K562 (cell line): ENCODE results near the gene ESPN. TPM values are rescaled to one million over a fixed set of nuclear protein-coding genes. Genes with fewer than 3 reads are reported as not detected.
A peak's percentile ranks its signal among the peaks of the same experiment; 100 is the strongest.

Source experiments
- BHLHE40 ChIP-seq: IDR thresholded peaks from 2 replicates; pipeline ENCODE4 v1.6.1; 2011; ENCODE audit warnings: low read length, improper control_type of control experiment
- ELF1 ChIP-seq: fragments of 200-800 bp; sonication (Bioruptor generic); IDR thresholded peaks from 2 replicates; pipeline ENCODE4 v1.6.1; 2016; ENCODE audit warnings: missing genetic modification characterization, missing compliant biosample characterization
- ELF2 ChIP-seq: fragments of 250-450 bp; sonication (Bioruptor Pico); IDR thresholded peaks from 2 replicates; pipeline ENCODE4 v1.5.0; 2021; ENCODE audit warnings: mild to moderate bottlenecking
- ELF4 ChIP-seq: fragments of 450-650 bp; formaldehyde crosslinking; IDR thresholded peaks from 2 replicates; pipeline ENCODE4 v1.4.0; 2022; ENCODE audit warnings: missing genetic modification characterization
- FOS ChIP-seq: IDR thresholded peaks from 3 replicates; pipeline ENCODE4 v1.6.1; 2011; ENCODE audit not compliant: insufficient read length; ENCODE audit errors: extremely low read depth
- FUS ChIP-seq: fragments of 200-400 bp; formaldehyde crosslinking; optimal IDR thresholded peaks from 2 replicates; pipeline ENCODE3; 2017; ENCODE audit warnings: low read depth, low read length
- HDAC1 ChIP-seq, 2 experiments: fragments of 450-650 bp; IDR thresholded peaks; 2 replicates each; pipeline ENCODE4 v1.6.1; 2016 to 2017; ENCODE audit warnings: inconsistent platforms in 1 of 2, mild to moderate bottlenecking in 1 of 2, moderate library complexity in 1 of 2
- KHSRP ChIP-seq: fragments of 450-650 bp; IDR thresholded peaks from 2 replicates; pipeline ENCODE4 v1.6.1; 2017
- L3MBTL2 ChIP-seq: fragments of 450-650 bp; IDR thresholded peaks from 2 replicates; pipeline ENCODE4 v1.6.1; 2016; ENCODE audit warnings: mild to moderate bottlenecking, moderate library complexity
- PML ChIP-seq: IDR thresholded peaks from 2 replicates; pipeline ENCODE4 v1.6.1; 2012; ENCODE audit warnings: low read length, inconsistent platforms
- POLR2A ChIP-seq: fragments of 450-650 bp; conservative IDR thresholded peaks from 2 replicates; pipeline ENCODE4 v1.6.1; 2016
- POLR3G ChIP-seq: IDR thresholded peaks from 2 replicates; pipeline ENCODE4 v1.6.1; 2011; ENCODE audit not compliant: insufficient read length, insufficient replicate concordance; ENCODE audit errors: extremely low read depth
- RFX5 ChIP-seq: IDR thresholded peaks from 2 replicates; pipeline ENCODE4 v1.6.1; 2011; ENCODE audit warnings: low read depth, mild to moderate bottlenecking, improper control_type of control experiment, low read length
- SMARCA4 ChIP-seq: fragments of 450-650 bp; IDR thresholded peaks from 2 replicates; pipeline ENCODE4 v1.6.1; 2016
- ZBTB1 ChIP-seq: sonication (generic); formaldehyde crosslinking; IDR thresholded peaks from 2 replicates; pipeline ENCODE4 v1.8.1; 2023; ENCODE audit warnings: missing genetic modification reagents, low read depth, mild to moderate bottlenecking, borderline replicate concordance
- ZC3H11A ChIP-seq: IDR thresholded peaks from 2 replicates; pipeline ENCODE4 v1.6.1; 2012; ENCODE audit warnings: low read depth, low read length, improper control_type of control experiment
- ZNF224 ChIP-seq: sonication (generic); formaldehyde crosslinking; IDR thresholded peaks from 2 replicates; pipeline ENCODE4 v1.8.0; 2022; ENCODE audit warnings: mild to moderate bottlenecking, missing genetic modification reagents
- ZNF431 ChIP-seq: sonication (generic); formaldehyde crosslinking; IDR thresholded peaks from 2 replicates; pipeline ENCODE4 v1.8.0; 2022; ENCODE audit warnings: mild to moderate bottlenecking, missing genetic modification reagents
- polyA plus RNA-seq, 8 experiments: library from polyadenylated mRNA; depleted of rRNA in 4 of 8; stranded (reverse) in 5 of 8; unstranded in 3 of 8; fragments of >200 nt; fragmentation: Nextera tagmentation in 2 of 8; fragmentation: Illumina TruSeq in 1 of 8; extraction: Ambion mirVana in 2 of 8; extraction: Trizol in 1 of 8; gene quantifications; 2 replicates each; pipeline versions ENCODE4 v1.2.1 to v1.2.3, GENCODE V29; 2011 to 2014; ENCODE audit warnings: inconsistent platforms in 1 of 8, missing spikeins in 1 of 8
- total RNA-seq, 7 experiments: library from RNA; depleted of rRNA in 6 of 7; stranded (reverse); fragments of >200 nt in 6 of 7; fragmentation: Illumina TruSeq in 2 of 7; extraction: Trizol in 2 of 7; gene quantifications; 2 replicates each; pipeline versions ENCODE4 v1.2.1 to v1.2.3, GENCODE V29; 2011 to 2021; ENCODE audit warnings: low replicate concordance in 1 of 7
- TF ChIP-seq, protein P1 (sequence below), 2 experiments: fragments of 250-450 bp in 1 of 2; fragments of 450-650 bp in 1 of 2; sonication (Bioruptor Pico) in 1 of 2; IDR thresholded peaks; 2 replicates each; pipeline versions ENCODE4 v1.6.1 to v1.8.0; 2016 to 2021; ENCODE audit warnings: mild to moderate bottlenecking in 2 of 2, moderate library complexity in 2 of 2, missing compliant biosample characterization in 1 of 2, missing genetic modification characterization in 1 of 2
- TF ChIP-seq, protein P2 (sequence below): fragments of 450-650 bp; formaldehyde crosslinking; IDR thresholded peaks from 2 replicates; pipeline ENCODE4 v1.4.0; 2020; ENCODE audit warnings: mild to moderate bottlenecking, moderate library complexity
- TF ChIP-seq, protein P3 (sequence below), 2 experiments: fragments of 450-650 bp; conservative IDR thresholded peaks; 2 replicates each; pipeline ENCODE4 v1.6.1; 2017; ENCODE audit warnings: mild to moderate bottlenecking in 2 of 2, moderate library complexity in 2 of 2
- TF ChIP-seq, protein P4 (sequence below), 3 experiments: IDR thresholded peaks in 2 of 3; conservative IDR thresholded peaks in 1 of 3; 2 replicates each; pipeline ENCODE4 v1.5.1; 2011 to 2012; ENCODE audit warnings: low read length in 3 of 3, mild to moderate bottlenecking in 3 of 3, control low read depth in 2 of 3, improper control_type of control experiment in 1 of 3, inconsistent platforms in 1 of 3, low read depth in 1 of 3, mixed read lengths in 1 of 3, moderate library complexity in 1 of 3; ENCODE audit not compliant: insufficient read depth in 2 of 3
- TF ChIP-seq, protein P5 (sequence below): IDR thresholded peaks from 2 replicates; pipeline ENCODE4 v1.6.1; 2014; ENCODE audit warnings: antibody characterized with exemption

ESPN gene
- total and polyA plus RNA-seq, 9 of the 15 experiments (the other 6 are each of a cell fraction or from before 2014, with no cell fraction given) = 0.07 to 1.2 (median 0.45) TPM; not detected in 3

DNA sequence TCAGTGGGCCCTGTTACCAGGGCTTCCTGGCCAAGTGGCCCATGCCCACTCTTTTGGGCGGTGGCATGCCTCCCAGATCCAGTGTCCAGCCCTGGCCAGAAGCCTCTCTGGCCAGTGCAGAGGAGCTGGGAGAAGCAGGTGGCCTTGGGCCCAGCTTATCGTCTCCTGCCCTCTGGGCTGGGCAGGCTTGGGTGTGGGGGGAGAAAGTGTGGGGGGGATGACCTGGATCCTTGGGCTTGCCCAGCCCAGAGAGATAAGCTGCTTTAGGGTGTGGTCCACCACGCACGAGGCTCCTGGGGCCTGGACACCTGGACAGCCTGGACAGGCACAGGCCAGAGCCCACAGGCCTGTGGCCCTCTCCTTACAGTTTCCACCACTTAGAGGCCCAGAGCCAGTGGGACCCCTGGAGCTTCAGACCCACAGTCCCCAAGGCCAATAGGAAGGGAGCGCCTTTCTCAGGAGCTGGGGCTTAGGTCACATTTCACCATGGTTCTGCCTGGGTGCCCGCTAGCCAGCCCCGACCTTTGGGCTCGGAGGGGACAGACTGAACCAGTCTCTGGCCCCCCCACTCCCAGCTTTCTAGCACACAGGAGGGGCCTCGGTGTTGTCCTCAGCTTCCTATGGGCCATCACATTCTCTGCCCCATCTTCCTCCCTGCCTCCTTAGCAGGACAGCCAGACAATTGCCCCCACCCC, 1.8 kb downstream of the ESPN start (continued):
- TF ChIP-seq, protein P1, sequence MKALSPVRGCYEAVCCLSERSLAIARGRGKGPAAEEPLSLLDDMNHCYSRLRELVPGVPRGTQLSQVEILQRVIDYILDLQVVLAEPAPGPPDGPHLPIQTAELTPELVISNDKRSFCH (CRISPR knock-in tag; IDR thresholded peaks at IDR 0.05) = no peak
- TF ChIP-seq, protein P1 (tag; IDR thresholded peaks at IDR 0.05) = no peak
- no peak for TF ChIP-seq FOS
- no peak for TF ChIP-seq POLR3G
- TF ChIP-seq HDAC1 (IDR thresholded peaks at IDR 0.05) = 0 out of 4 replicates have a peak, but pooled peaks of 1 of the 2 experiments have one; percentile 8
- peak; percentile 26; the same call in 1 of the 2 replicates for TF ChIP-seq SMARCA4
- TF ChIP-seq, protein P2, sequence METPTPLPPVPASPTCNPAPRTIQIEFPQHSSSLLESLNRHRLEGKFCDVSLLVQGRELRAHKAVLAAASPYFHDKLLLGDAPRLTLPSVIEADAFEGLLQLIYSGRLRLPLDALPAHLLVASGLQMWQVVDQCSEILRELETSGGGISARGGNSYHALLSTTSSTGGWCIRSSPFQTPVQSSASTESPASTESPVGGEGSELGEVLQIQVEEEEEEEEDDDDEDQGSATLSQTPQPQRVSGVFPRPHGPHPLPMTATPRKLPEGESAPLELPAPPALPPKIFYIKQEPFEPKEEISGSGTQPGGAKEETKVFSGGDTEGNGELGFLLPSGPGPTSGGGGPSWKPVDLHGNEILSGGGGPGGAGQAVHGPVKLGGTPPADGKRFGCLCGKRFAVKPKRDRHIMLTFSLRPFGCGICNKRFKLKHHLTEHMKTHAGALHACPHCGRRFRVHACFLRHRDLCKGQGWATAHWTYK (CRISPR knock-in tag) = no peak
- TF ChIP-seq, protein P3, sequence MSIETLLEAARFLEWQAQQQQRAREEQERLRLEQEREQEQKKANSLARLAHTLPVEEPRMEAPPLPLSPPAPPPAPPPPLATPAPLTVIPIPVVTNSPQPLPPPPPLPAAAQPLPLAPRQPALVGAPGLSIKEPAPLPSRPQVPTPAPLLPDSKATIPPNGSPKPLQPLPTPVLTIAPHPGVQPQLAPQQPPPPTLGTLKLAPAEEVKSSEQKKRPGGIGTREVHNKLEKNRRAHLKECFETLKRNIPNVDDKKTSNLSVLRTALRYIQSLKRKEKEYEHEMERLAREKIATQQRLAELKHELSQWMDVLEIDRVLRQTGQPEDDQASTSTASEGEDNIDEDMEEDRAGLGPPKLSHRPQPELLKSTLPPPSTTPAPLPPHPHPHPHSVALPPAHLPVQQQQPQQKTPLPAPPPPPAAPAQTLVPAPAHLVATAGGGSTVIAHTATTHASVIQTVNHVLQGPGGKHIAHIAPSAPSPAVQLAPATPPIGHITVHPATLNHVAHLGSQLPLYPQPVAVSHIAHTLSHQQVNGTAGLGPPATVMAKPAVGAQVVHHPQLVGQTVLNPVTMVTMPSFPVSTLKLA (conservative IDR thresholded peaks at IDR 0.05) = peak in 1 of 2 experiments; percentile 32; a peak in 1 of 4 replicates
- TF ChIP-seq FUS = no peak
- TF ChIP-seq L3MBTL2 = peak; percentile 57
- no peak for TF ChIP-seq POLR2A
- TF ChIP-seq, protein P4, sequence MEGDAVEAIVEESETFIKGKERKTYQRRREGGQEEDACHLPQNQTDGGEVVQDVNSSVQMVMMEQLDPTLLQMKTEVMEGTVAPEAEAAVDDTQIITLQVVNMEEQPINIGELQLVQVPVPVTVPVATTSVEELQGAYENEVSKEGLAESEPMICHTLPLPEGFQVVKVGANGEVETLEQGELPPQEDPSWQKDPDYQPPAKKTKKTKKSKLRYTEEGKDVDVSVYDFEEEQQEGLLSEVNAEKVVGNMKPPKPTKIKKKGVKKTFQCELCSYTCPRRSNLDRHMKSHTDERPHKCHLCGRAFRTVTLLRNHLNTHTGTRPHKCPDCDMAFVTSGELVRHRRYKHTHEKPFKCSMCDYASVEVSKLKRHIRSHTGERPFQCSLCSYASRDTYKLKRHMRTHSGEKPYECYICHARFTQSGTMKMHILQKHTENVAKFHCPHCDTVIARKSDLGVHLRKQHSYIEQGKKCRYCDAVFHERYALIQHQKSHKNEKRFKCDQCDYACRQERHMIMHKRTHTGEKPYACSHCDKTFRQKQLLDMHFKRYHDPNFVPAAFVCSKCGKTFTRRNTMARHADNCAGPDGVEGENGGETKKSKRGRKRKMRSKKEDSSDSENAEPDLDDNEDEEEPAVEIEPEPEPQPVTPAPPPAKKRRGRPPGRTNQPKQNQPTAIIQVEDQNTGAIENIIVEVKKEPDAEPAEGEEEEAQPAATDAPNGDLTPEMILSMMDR (IDR thresholded peaks at IDR 0.05 in 2 of 3, conservative IDR thresholded peaks at IDR 0.05 in 1 of 3; ENCODE audit: insufficient read depth in 2 of 3, low read depth in 1 of 3, low read length in 3 of 3) = no peak
- no peak for TF ChIP-seq ZNF431 (CRISPR knock-in tag)
- no peak for TF ChIP-seq ELF4
- no peak for TF ChIP-seq KHSRP
- TF ChIP-seq ELF1 (tag) = no peak
- no peak for TF ChIP-seq PML
- TF ChIP-seq ZBTB1 (CRISPR knock-in tag) = no peak
- TF ChIP-seq, protein P5, sequence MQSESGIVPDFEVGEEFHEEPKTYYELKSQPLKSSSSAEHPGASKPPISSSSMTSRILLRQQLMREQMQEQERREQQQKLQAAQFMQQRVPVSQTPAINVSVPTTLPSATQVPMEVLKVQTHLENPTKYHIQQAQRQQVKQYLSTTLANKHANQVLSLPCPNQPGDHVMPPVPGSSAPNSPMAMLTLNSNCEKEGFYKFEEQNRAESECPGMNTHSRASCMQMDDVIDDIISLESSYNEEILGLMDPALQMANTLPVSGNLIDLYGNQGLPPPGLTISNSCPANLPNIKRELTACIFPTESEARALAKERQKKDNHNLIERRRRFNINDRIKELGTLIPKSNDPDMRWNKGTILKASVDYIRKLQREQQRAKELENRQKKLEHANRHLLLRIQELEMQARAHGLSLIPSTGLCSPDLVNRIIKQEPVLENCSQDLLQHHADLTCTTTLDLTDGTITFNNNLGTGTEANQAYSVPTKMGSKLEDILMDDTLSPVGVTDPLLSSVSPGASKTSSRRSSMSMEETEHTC = no peak
- no peak for TF ChIP-seq ZNF224 (CRISPR knock-in tag)
- TF ChIP-seq ELF2 = no peak
- peak; percentile 73 for TF ChIP-seq BHLHE40
- no peak for TF ChIP-seq ZC3H11A
- TF ChIP-seq RFX5 = no peak
